NOMO-1 treated with dmso at 0.1 percent for 144 hours (cell line): ENCODE data around the gene SORD.
"Not testable (repeated sequence)": the region's sequence is repeated elsewhere in the genome, so short reads cannot be mapped to it uniquely, and the experiment has no call there.

Source experiments
- DNase-seq: peaks from one replicate; lab custom pipeline; 2025; ENCODE audit not compliant: unreplicated experiment; lab: John Stamatoyannopoulos, UW

The SORD gene

GRCh38 chr15:45022871-45023658, at the start of gene SORD:
SORD (plus strand) TSS chr15:45023195; CDS start chr15:45023284, 89 bp downstream.
- DNase-seq: peak; percentile 50

GRCh38 chr15:44976183-44976582, 46.8 kb upstream of the SORD start:
- not testable (repeated sequence) for DNase-seq

GRCh38 chr15:44977781-44978180, 45.2 kb upstream of the SORD start:
- DNase-seq: not testable (repeated sequence)

GRCh38 chr15:44979617-44980339, 43.2 kb upstream of the SORD start:
- not testable (repeated sequence) for DNase-seq

GRCh38 chr15:44984144-44984543, 38.9 kb upstream of the SORD start:
- DNase-seq: not testable (repeated sequence)

GRCh38 chr15:44986346-44987055, 36.5 kb upstream of the SORD start:
- not testable (repeated sequence) for DNase-seq

- not testable (repeated sequence) for DNase-seq
These were observed 35.3 kb upstream of the SORD start for GRCh38 chr15:44987711-44988110.

- DNase-seq: not testable (repeated sequence)
These were observed 34.7 kb upstream of the SORD start for GRCh38 chr15:44988184-44988869.

- not testable (repeated sequence) for DNase-seq
These were observed 34.1 kb upstream of the SORD start for GRCh38 chr15:44988870-44989219.

GRCh38 chr15:44997632-44998031, 25.4 kb upstream of the SORD start:
- DNase-seq: not testable (repeated sequence)

GRCh38 chr15:44999105-44999504, 23.9 kb upstream of the SORD start:
- DNase-seq: no peak

GRCh38 chr15:45001180-45001579, 21.8 kb upstream of the SORD start:
- DNase-seq: not testable (repeated sequence)

- DNase-seq: not testable (repeated sequence)
These were observed 19.1 kb upstream of the SORD start for GRCh38 chr15:45003731-45004410.

GRCh38 chr15:45004590-45005175, 18.3 kb upstream of the SORD start:
- not testable (repeated sequence) for DNase-seq

GRCh38 chr15:45009046-45009445, 13.9 kb upstream of the SORD start:
- DNase-seq: no peak

GRCh38 chr15:45015114-45015513, 7.9 kb upstream of the SORD start:
- DNase-seq: not testable (repeated sequence)

GRCh38 chr15:45020222-45020900, 2.6 kb upstream of the SORD start:
- DNase-seq: not testable (repeated sequence)

GRCh38 chr15:45020901-45021259, 2.1 kb upstream of the SORD start:
- DNase-seq: not testable (repeated sequence)

- no peak for DNase-seq
These were observed 1.6 kb upstream of the SORD start for GRCh38 chr15:45021348-45021747.
